GM19395 (cell line): Measurements from ENCODE around the gene IQSEC1.

Experiments used
- ATAC-seq: cut with Tn5 transposase; IDR thresholded peaks from one replicate; pipeline ENCODE4 v1.9.1; 2021; ENCODE audit warnings: mild to moderate bottlenecking, moderate library complexity; ENCODE audit not compliant: unreplicated experiment

Gene IQSEC1

GRCh38 chr3:13070391-13071070 is 2.7 kb downstream of the IQSEC1 start:
- ATAC-seq: no peak

- ATAC-seq: peak; percentile 59
These were observed 3.7 kb downstream of the IQSEC1 start for GRCh38 chr3:13069495-13069894.

GRCh38 chr3:13068269-13069010 is 4.8 kb downstream of the IQSEC1 start:
- ATAC-seq: no peak

GRCh38 chr3:13067778-13068177 is 5.5 kb downstream of the IQSEC1 start:
- ATAC-seq: no peak

GRCh38 chr3:13066834-13067233 is 6.4 kb downstream of the IQSEC1 start:
- ATAC-seq: no peak

- ATAC-seq: no peak
These were observed 7.0 kb downstream of the IQSEC1 start for GRCh38 chr3:13066236-13066635.

- ATAC-seq: no peak
These were observed 7.5 kb downstream of the IQSEC1 start for GRCh38 chr3:13065727-13066126.

GRCh38 chr3:13064964-13065363 is 8.3 kb downstream of the IQSEC1 start:
- no peak for ATAC-seq

GRCh38 chr3:13064159-13064868 is 8.9 kb downstream of the IQSEC1 start:
- no peak for ATAC-seq

- ATAC-seq: no peak
These were observed 10.0 kb downstream of the IQSEC1 start for GRCh38 chr3:13063225-13063624.

GRCh38 chr3:13062647-13063046 is 10.6 kb downstream of the IQSEC1 start:
- ATAC-seq: no peak

GRCh38 chr3:13060341-13060910 is 12.8 kb downstream of the IQSEC1 start:
- ATAC-seq: no peak

GRCh38 chr3:13058346-13059120 is 14.7 kb downstream of the IQSEC1 start:
- ATAC-seq: no peak

GRCh38 chr3:13057282-13058040 is 15.8 kb downstream of the IQSEC1 start:
- no peak for ATAC-seq

GRCh38 chr3:13055634-13056033 is 17.6 kb downstream of the IQSEC1 start:
- no peak for ATAC-seq

GRCh38 chr3:13054341-13055285 is 18.6 kb downstream of the IQSEC1 start:
- ATAC-seq: no peak

GRCh38 chr3:13053893-13054292 is 19.3 kb downstream of the IQSEC1 start:
- ATAC-seq: no peak

GRCh38 chr3:13053420-13053819 is 19.8 kb downstream of the IQSEC1 start:
- ATAC-seq: no peak
